Spleen (tissue), 7 donors: Measurements from ENCODE around the gene DAZAP2.

ENCODE experiments used
- CTCF ChIP-seq, 11 experiments: fragments of 200-600 bp in 7 of 11; fragments of 450-650 bp in 4 of 11; sonication (generic) in 4 of 11; IDR thresholded peaks in 8 of 11; conservative IDR thresholded peaks in 3 of 11; 1 replicate in 7 of 11; 2 replicates in 4 of 11; pipeline versions ENCODE4 v1.4.0 to v1.8.0; 2016 to 2021; ENCODE audit warnings: antibody characterized with exemption in 11 of 11, inconsistent platforms in 4 of 11, mild to moderate bottlenecking in 1 of 11
- POLR2A ChIP-seq, 3 donors: fragments of 450-650 bp; IDR thresholded peaks; one replicate each; pipeline ENCODE4 v1.5.1; 2017; ENCODE audit warnings: antibody characterized with exemption in 3 of 3, mild to moderate bottlenecking in 1 of 3
- POLR2AphosphoS5 ChIP-seq, 3 donors: sonication (generic); formaldehyde crosslinking; IDR thresholded peaks; one replicate each; pipeline ENCODE4 v1.5.1; 2017; ENCODE audit warnings: antibody characterized with exemption in 3 of 3
- donor health status: DM: no; HTN: no; CAD: no; lungs with moderate emphysema.
- donor health status: DM: no; HTN: no; CAD: no.
- donor health status: DM: no; HTN: no; CAD: no.

- TF ChIP-seq CTCF (IDR thresholded peaks at IDR 0.05 in 8 of 11, conservative IDR thresholded peaks at IDR 0.05 in 3 of 11) (no peak), POLR2A (IDR thresholded peaks at IDR 0.05) (no peak), POLR2AphosphoS5 (IDR thresholded peaks at IDR 0.05) (no peak)
Measured at GRCh38 chr12:51208016-51208660, 30.5 kb upstream of the DAZAP2 start.
